ENCODE results near the gene JAZF1.

JAZF1 gene

DNA sequence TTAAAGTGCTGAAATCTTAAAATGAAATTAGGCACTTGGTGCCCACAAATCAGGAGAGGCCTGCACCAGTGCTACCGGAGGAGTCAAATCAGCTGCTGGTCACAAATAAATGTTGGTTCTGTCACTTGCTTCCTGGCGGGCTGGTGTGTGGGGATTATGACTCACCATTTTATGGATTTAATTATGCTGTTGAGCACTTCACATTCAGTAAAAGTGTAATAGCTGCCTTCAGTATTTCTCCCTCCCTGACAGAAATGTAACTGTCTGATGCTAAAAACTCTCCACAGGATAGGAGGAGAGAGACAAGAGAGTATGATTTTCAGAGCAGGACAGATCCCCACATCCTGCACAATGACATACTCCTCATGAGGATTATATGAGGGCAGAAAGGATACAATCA lies 186.0 kb downstream of the JAZF1 start:
- no peaks in the 10 kb centered on the region for H3K27me3 ChIP-seq (ENCODE audit: insufficient read depth, poor library complexity, severe bottlenecking)
- DNase-seq (ENCODE audit: low read depth in 1 of 2, low spot score in 1 of 2) = no peak

DNA sequence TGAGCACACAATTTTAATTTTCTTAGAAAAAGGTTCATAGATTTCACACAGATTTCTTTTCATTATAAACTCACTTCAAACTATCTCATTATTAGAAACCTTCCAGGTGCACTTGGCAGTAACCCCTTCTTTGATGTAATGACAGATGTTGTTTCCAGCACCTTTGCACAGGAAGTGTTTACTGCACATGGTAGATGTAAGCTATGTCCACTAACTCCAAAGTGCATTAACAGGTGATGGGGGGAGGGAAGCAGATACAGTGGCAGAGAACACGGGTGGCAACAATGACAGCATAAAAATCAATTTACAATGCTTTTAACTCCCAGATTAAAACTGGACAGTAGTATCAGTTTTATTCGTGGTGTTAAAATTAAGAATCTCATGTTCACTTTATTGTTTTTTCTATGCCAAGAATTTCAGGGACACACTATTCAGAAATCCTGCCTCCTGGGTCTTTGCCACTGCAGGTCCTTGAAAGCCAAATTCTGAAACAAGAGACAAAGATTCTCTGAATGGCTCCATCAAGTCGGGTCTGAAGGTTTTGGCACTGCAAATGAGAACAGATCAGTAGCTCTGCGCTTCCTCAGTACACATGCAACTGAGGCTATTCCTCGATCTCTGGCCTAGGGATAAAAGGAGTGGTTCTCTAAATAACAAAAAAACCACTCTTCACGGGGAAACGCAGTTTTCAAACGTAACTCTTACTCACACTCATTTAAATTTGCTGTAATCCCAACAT lies 187.7 kb downstream of the JAZF1 start:
- TF ChIP-seq, protein P1, sequence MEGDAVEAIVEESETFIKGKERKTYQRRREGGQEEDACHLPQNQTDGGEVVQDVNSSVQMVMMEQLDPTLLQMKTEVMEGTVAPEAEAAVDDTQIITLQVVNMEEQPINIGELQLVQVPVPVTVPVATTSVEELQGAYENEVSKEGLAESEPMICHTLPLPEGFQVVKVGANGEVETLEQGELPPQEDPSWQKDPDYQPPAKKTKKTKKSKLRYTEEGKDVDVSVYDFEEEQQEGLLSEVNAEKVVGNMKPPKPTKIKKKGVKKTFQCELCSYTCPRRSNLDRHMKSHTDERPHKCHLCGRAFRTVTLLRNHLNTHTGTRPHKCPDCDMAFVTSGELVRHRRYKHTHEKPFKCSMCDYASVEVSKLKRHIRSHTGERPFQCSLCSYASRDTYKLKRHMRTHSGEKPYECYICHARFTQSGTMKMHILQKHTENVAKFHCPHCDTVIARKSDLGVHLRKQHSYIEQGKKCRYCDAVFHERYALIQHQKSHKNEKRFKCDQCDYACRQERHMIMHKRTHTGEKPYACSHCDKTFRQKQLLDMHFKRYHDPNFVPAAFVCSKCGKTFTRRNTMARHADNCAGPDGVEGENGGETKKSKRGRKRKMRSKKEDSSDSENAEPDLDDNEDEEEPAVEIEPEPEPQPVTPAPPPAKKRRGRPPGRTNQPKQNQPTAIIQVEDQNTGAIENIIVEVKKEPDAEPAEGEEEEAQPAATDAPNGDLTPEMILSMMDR (IDR thresholded peaks at IDR 0.05; ENCODE audit: insufficient read depth, low read length) = no peak
- TF ChIP-seq SPI1 (IDR thresholded peaks at IDR 0.05; ENCODE audit: borderline replicate concordance, low read depth) = no peak

More for the DNA sequence above, 186.0 kb downstream of the JAZF1 start:
- TF ChIP-seq, protein P1 (IDR thresholded peaks at IDR 0.05; ENCODE audit: insufficient read depth, low read length) = no peak
- no peak for TF ChIP-seq GABPA (IDR thresholded peaks at IDR 0.05; ENCODE audit: low read depth)
- TF ChIP-seq, protein P2, sequence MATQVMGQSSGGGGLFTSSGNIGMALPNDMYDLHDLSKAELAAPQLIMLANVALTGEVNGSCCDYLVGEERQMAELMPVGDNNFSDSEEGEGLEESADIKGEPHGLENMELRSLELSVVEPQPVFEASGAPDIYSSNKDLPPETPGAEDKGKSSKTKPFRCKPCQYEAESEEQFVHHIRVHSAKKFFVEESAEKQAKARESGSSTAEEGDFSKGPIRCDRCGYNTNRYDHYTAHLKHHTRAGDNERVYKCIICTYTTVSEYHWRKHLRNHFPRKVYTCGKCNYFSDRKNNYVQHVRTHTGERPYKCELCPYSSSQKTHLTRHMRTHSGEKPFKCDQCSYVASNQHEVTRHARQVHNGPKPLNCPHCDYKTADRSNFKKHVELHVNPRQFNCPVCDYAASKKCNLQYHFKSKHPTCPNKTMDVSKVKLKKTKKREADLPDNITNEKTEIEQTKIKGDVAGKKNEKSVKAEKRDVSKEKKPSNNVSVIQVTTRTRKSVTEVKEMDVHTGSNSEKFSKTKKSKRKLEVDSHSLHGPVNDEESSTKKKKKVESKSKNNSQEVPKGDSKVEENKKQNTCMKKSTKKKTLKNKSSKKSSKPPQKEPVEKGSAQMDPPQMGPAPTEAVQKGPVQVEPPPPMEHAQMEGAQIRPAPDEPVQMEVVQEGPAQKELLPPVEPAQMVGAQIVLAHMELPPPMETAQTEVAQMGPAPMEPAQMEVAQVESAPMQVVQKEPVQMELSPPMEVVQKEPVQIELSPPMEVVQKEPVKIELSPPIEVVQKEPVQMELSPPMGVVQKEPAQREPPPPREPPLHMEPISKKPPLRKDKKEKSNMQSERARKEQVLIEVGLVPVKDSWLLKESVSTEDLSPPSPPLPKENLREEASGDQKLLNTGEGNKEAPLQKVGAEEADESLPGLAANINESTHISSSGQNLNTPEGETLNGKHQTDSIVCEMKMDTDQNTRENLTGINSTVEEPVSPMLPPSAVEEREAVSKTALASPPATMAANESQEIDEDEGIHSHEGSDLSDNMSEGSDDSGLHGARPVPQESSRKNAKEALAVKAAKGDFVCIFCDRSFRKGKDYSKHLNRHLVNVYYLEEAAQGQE (IDR thresholded peaks at IDR 0.05; ENCODE audit: insufficient replicate concordance, low read depth) = no peak
- no peak for TF ChIP-seq POLR2AphosphoS5 (IDR thresholded peaks at IDR 0.05; ENCODE audit: low read depth)
- no peak for TF ChIP-seq SPI1 (IDR thresholded peaks at IDR 0.05; ENCODE audit: borderline replicate concordance, low read depth)
- H3K27ac ChIP-seq (replicated peaks) = no peak overlapping the region
- no peak overlapping the region for H3K4me3 ChIP-seq (replicated peaks; ENCODE audit: insufficient read depth, low read length)

DNA sequence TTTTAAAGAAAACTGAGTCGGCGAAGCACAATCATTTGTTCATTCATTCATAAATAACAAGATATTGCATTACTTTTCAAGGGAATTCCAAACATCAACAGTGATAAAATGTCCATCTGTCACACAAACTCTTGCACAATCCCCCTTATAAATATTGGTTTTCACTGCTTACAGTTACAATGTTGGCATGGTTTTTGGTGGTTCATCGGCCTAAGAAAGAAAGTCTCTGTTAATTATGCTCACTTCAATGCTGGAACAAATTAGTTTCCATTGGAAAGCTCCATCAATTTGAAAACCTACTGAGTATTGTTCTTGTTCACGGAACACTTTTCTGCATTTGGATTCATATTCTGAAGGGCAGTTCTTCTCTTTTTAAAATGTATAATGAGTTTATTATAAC lies 188.5 kb downstream of the JAZF1 start:
- TF ChIP-seq, protein P2 (IDR thresholded peaks at IDR 0.05; ENCODE audit: insufficient replicate concordance, low read depth) = no peak
- TF ChIP-seq GABPA (IDR thresholded peaks at IDR 0.05; ENCODE audit: low read depth) (no peak), SPI1 (IDR thresholded peaks at IDR 0.05; ENCODE audit: borderline replicate concordance, low read depth) (no peak), POLR2AphosphoS5 (IDR thresholded peaks at IDR 0.05; ENCODE audit: low read depth) (no peak)
- TF ChIP-seq, protein P1 (IDR thresholded peaks at IDR 0.05; ENCODE audit: insufficient read depth, low read length) = no peak
- Histone ChIP-seq H3K4me3 (replicated peaks; ENCODE audit: insufficient read depth, low read length) (no peak overlapping the region), H3K27me3 (ENCODE audit: insufficient read depth, poor library complexity, severe bottlenecking) (no peaks in the 10 kb centered on the region), H3K27ac (replicated peaks) (no peak overlapping the region)
- DNase-seq (ENCODE audit: low read depth in 1 of 2, low spot score in 1 of 2) = no peak

More for the DNA sequence above, 187.7 kb downstream of the JAZF1 start:
- no peak overlapping the region for H3K4me3 ChIP-seq (replicated peaks; ENCODE audit: insufficient read depth, low read length)
- no peak for DNase-seq (ENCODE audit: low read depth in 1 of 2, low spot score in 1 of 2)
- no peak overlapping the region for H3K27ac ChIP-seq (replicated peaks)
- H3K27me3 ChIP-seq (ENCODE audit: insufficient read depth, poor library complexity, severe bottlenecking) = no peaks in the 10 kb centered on the region

Measured in HL-60 (cell line).